SJSA1 (cell line): ENCODE measurements around the gene S100P. TPM values are rescaled to one million over a fixed set of nuclear protein-coding genes. Genes with fewer than 3 reads are reported as not detected.

ENCODE experiments used
- DNase-seq, 2 experiments: peaks; one replicate each; pipeline ENCODE4 v3.0.0-alpha.2; 2015 to 2020; ENCODE audit warnings: low spot score in 2 of 2, low read depth in 1 of 2
- H3K27ac ChIP-seq: fragments of 250-450 bp; sonication (Bioruptor Pico); 2 replicates; pipeline ENCODE4 v1.5.1; 2020; ENCODE audit warnings: mild to moderate bottlenecking, moderate library complexity
- H3K27me3 ChIP-seq: fragments of 250-450 bp; sonication (Bioruptor Pico); replicated peaks from 2 replicates; pipeline ENCODE4 v1.5.1; 2020; ENCODE audit warnings: mild to moderate bottlenecking, moderate library complexity
- H3K36me3 ChIP-seq: fragments of 250-450 bp; sonication (Bioruptor Pico); 2 replicates; pipeline ENCODE4 v1.5.1; 2020; ENCODE audit warnings: mild to moderate bottlenecking
- H3K4me1 ChIP-seq: fragments of 250-450 bp; sonication (Bioruptor Pico); replicated peaks from 2 replicates; pipeline ENCODE4 v1.6.1; 2021; ENCODE audit warnings: mild to moderate bottlenecking
- H3K4me3 ChIP-seq: fragments of 250-450 bp; sonication (Bioruptor Pico); 2 replicates; pipeline ENCODE4 v1.5.1; 2020; ENCODE audit warnings: mild to moderate bottlenecking
- H3K9me3 ChIP-seq: fragments of 250-450 bp; sonication (Bioruptor Pico); replicated peaks from 2 replicates; pipeline ENCODE4 v1.5.1; 2020; ENCODE audit warnings: mild to moderate bottlenecking
- total RNA-seq: library from RNA; depleted of rRNA; stranded (reverse); fragments of >200 nt; shearing (Covaris generic); gene quantifications from 2 replicates; pipeline ENCODE4 v1.2.3, GENCODE V29; 2014

Gene S100P
- total RNA-seq, 1 experiment from 2014 or later, result not detected

GRCh38 chr4:6728320-6729029 is 34.8 kb downstream of the S100P start:
- Histone ChIP-seq H3K4me1 (peaks cover 71% of the 10 kb centered on the region), H3K9me3 (no peaks in the 10 kb centered on the region), H3K36me3 (no peaks in the 10 kb centered on the region), H3K27me3 (no peaks in the 10 kb centered on the region), H3K4me3 (no peak overlapping the region), H3K27ac (peak overlapping the region; percentile 91)
- DNase-seq, result peak in 1 of 2 experiments; percentile 51

- Histone ChIP-seq H3K36me3 (no peaks in the 10 kb centered on the region), H3K4me3 (no peak overlapping the region), H3K27me3 (no peaks in the 10 kb centered on the region), H3K4me1 (peaks cover 52% of the 10 kb centered on the region), H3K9me3 (no peaks in the 10 kb centered on the region), H3K27ac (no peak overlapping the region)
- DNase-seq, result no peak
These were observed 37.1 kb downstream of the S100P start for GRCh38 chr4:6730603-6731317.

GRCh38 chr4:6731318-6731675 is 37.6 kb downstream of the S100P start:
- Histone ChIP-seq H3K9me3 (no peaks in the 10 kb centered on the region), H3K4me1 (peaks cover 49% of the 10 kb centered on the region), H3K36me3 (no peaks in the 10 kb centered on the region), H3K27me3 (no peaks in the 10 kb centered on the region), H3K27ac (0 out of 2 replicates have a peak overlapping the region, but pooled peaks have one; percentile 99), H3K4me3 (no peak overlapping the region)
- no peak for DNase-seq

- no peaks in the 10 kb centered on the region for H3K27me3 ChIP-seq
- H3K27ac ChIP-seq, result peak overlapping the region; percentile 99
- H3K4me1 ChIP-seq, result peaks cover 44% of the 10 kb centered on the region
- no peaks in the 10 kb centered on the region for H3K36me3 ChIP-seq
- no peaks in the 10 kb centered on the region for H3K9me3 ChIP-seq
- no peak overlapping the region for H3K4me3 ChIP-seq
- no peak for DNase-seq
These were observed 38.1 kb downstream of the S100P start for GRCh38 chr4:6731780-6732179.

GRCh38 chr4:6732441-6733357 is 39.0 kb downstream of the S100P start:
- peak; percentile 63 to 82 for DNase-seq
- Histone ChIP-seq H3K36me3 (no peaks in the 10 kb centered on the region), H3K9me3 (no peaks in the 10 kb centered on the region), H3K4me3 (no peak overlapping the region), H3K27me3 (no peaks in the 10 kb centered on the region), H3K27ac (peak overlapping the region; percentile 99), H3K4me1 (peaks cover 38% of the 10 kb centered on the region)

- peak overlapping the region; percentile 99 for H3K27ac ChIP-seq
- no peak for DNase-seq
- H3K36me3 ChIP-seq, result no peaks in the 10 kb centered on the region
- peaks cover 31% of the 10 kb centered on the region for H3K4me1 ChIP-seq
- H3K4me3 ChIP-seq, result no peak overlapping the region
- H3K9me3 ChIP-seq, result no peaks in the 10 kb centered on the region
- H3K27me3 ChIP-seq, result no peaks in the 10 kb centered on the region
These were observed 39.9 kb downstream of the S100P start for GRCh38 chr4:6733358-6734164.

- DNase-seq, result no peak
- H3K36me3 ChIP-seq, result no peaks in the 10 kb centered on the region
- H3K4me1 ChIP-seq, result peaks cover 24% of the 10 kb centered on the region
- no peak overlapping the region for H3K27ac ChIP-seq
- no peak overlapping the region for H3K4me3 ChIP-seq
- H3K27me3 ChIP-seq, result no peaks in the 10 kb centered on the region
- H3K9me3 ChIP-seq, result no peaks in the 10 kb centered on the region
These were observed 40.6 kb downstream of the S100P start for GRCh38 chr4:6734165-6734786.

- no peak for DNase-seq
- no peaks in the 10 kb centered on the region for H3K9me3 ChIP-seq
- H3K36me3 ChIP-seq, result no peaks in the 10 kb centered on the region
- no peak overlapping the region for H3K27ac ChIP-seq
- no peak overlapping the region for H3K4me3 ChIP-seq
- no peaks in the 10 kb centered on the region for H3K4me1 ChIP-seq
- H3K27me3 ChIP-seq, result no peaks in the 10 kb centered on the region
These were observed 46.2 kb downstream of the S100P start for GRCh38 chr4:6739920-6740319.

GRCh38 chr4:6740347-6740746 is 46.7 kb downstream of the S100P start:
- H3K27ac ChIP-seq, result no peak overlapping the region
- H3K27me3 ChIP-seq, result no peaks in the 10 kb centered on the region
- H3K9me3 ChIP-seq, result no peaks in the 10 kb centered on the region
- no peak for DNase-seq
- no peak overlapping the region for H3K4me3 ChIP-seq
- no peaks in the 10 kb centered on the region for H3K4me1 ChIP-seq
- H3K36me3 ChIP-seq, result no peaks in the 10 kb centered on the region

GRCh38 chr4:6742507-6742906 is 48.8 kb downstream of the S100P start:
- Histone ChIP-seq H3K27me3 (no peaks in the 10 kb centered on the region), H3K9me3 (no peaks in the 10 kb centered on the region), H3K36me3 (no peaks in the 10 kb centered on the region), H3K4me1 (peaks cover 7% of the 10 kb centered on the region), H3K27ac (no peak overlapping the region), H3K4me3 (no peak overlapping the region)
- no peak for DNase-seq

- Histone ChIP-seq H3K36me3 (no peaks in the 10 kb centered on the region), H3K27me3 (no peaks in the 10 kb centered on the region), H3K4me3 (no peak overlapping the region), H3K27ac (no peak overlapping the region), H3K9me3 (no peaks in the 10 kb centered on the region), H3K4me1 (peaks cover 12% of the 10 kb centered on the region)
- DNase-seq, result no peak
These were observed 49.3 kb downstream of the S100P start for GRCh38 chr4:6742989-6743388.
